Activated CD4-positive, alpha-beta T cell treated with anti-CD3 and anti-CD28 coated beads, Interleukin-2, amount 50 U/mL, for 24 hours (primary cell): ENCODE measurements around the gene CCK.

ENCODE experiments used
- DNase-seq, 2 donors: peaks; one replicate each; pipeline ENCODE4 v3.0.0-alpha.2; 2020; ENCODE audit warnings: low read depth in 1 of 2, low spot score in 1 of 2

The CCK gene

DNA sequence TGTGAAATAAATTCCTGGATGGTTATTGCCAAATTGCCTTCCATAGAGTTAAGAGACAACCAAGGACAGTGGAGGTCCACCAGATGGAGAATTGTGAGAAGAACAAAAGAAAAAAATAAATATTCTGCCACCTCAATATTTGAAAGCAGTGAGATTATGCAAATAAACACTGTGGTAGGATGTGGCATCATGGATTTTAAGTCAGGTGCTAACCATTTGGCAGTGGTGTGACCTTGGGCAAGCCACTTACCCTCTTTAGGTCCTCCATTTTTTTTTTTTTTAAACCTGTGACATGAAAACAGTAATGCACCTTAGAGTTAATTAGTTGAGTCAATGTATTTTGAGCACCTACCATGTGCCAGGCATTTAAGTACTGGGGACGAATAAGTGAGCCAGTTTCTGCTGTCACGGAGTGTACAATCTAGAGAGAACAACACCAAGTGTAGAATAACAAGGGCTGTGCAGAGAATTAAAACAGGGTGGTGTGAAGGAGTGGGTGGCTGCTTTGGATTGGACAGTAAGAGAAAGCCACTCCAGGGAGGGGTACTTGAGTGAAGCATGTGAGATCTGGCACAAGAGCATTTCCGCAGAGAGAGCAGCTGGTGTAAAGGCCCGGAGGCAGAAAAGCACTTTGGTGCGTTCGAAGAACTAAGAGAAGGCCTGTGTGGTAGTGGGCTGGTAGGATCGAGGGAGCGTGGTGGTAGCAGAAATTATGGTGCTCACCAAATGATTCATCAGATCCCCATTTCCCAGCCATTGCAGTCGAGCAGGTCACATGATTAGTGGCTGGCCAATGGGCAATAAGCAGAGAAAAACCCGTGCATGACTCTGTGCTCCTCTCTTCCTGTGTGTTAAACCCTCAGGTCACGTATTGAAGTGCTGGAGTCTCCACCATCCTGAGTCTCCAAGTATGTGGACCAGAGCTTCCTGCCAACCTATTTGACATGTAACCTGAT, 39.2 kb downstream of the CCK start:
- DNase-seq = no peak

- no peak for DNase-seq
Observed at GRCh38 chr3:42225486-42226363, 40.3 kb downstream of the CCK start.

DNA sequence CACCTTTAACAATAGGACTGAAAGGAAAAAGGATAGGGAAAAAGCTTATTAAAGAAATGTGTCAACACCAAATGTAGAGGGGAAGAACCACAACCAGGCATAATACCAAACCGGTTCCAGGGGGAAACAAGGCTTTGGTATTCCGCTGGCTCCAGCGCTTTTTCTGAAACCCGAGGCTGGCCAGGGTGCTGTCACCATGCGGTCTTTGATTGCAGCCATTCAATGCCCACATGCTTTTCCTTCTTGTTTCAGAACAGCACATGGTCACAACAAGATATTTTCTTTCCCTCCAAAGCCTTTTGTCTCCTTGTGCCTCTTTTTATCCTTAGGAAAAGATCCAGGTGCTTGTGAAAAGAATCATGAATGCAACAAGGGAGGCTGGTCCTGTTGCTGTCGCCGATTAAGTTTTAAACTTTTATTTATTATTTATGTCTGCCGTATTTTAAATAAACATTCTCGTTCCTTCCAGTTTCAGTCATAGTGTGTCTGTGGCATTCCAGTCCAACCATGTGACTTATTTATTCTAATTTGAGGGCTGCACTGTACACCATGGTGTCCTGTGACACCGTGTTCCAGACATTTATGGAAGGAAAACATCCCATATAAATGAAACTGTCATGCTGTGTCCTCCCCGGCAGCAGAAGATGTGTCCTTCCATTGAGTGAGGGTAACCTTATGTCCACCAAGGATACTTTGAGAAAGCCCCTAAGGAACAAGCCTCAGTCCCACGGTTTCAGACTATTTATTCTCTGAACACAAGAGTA, 41.1 kb downstream of the CCK start:
- no peak for DNase-seq

DNA sequence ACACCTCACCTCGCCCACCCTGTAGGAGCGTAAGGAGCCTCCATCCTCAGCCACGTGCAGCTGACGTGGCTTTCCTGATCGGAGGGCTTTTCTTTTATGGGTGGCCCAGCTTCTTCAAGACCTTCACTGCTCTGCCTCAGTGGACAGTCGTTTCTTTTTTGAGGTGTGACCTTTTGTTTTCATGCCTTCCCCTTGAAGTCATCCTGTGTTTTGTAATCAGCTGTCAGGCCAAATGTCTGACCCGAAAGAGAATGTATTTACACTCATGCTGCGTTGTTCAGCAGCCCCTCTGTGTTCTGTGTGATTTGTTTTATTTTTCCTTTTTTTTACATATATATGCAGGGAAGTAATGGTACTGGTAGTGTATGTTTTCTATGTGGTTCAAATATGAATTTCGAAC, 41.8 kb downstream of the CCK start:
- no peak for DNase-seq

GRCh38 chr3:42222942-42223693, 42.9 kb downstream of the CCK start:
- no peak for DNase-seq

GRCh38 chr3:42220436-42221121, 45.4 kb downstream of the CCK start:
- DNase-seq = no peak

DNA sequence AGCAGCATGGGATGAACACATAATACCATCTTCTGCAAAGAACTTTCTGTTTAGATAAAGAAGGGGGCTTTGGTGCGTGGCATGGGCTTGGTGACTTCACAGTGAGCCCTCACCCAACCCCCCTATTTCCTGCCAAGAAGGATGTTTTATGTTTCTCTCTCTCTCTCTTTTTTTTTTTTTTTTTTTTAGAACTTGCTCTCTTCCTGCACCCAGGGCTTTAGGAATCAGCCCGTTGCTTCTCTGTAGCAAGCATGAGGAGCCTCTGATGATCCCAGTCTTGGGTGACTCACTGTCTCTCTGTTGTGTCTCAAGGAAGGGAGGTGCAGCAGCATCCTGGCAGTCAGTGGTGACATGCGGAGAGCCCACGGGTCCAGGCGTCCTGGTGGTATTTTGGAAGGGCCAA, 49.1 kb downstream of the CCK start:
- no peak for DNase-seq

DNA sequence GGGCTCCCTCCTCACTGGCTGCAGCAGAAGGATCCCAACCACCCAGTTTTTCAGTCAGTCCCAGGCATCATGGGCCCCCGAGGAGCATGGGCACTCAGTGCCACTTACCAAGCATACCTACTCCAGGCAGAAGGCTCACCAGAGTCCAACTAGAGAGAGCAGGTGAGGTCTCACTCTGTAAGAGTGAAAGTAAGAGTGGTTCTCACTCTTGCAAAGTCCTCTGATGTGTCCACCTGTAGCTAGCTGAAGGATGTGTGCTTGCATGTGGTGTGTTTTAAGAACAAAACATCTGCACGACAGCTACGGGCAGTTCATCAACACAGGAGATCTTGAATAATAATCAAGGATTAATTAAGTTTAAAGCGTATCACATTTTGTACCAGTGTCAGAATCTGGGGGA, 49.7 kb downstream of the CCK start:
- no peak for DNase-seq

- no peak for DNase-seq
Observed at GRCh38 chr3:42214565-42215283, 51.3 kb downstream of the CCK start.

- DNase-seq = no peak
Observed at GRCh38 chr3:42214064-42214463, 51.9 kb downstream of the CCK start.

DNA sequence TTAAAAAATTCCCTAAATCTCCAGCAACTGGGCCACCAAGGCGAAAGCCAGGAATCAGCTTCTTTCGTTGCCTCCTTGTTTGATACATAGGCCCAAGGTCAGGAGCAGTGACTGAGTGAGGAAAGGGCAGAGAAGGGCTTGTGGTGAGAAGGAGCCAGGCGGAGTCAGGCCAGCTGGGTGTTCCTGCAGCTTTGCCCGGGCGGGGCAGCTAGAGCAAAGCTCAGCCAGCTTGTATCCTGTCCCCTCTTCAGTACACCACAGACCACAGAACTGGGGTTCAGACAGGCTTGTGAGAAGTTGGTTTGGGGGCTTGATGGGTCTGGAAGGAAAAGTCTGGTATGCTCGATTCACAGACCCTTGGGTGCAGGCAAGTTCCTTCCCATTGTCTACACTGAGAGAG, 52.6 kb downstream of the CCK start:
- DNase-seq = no peak

DNA sequence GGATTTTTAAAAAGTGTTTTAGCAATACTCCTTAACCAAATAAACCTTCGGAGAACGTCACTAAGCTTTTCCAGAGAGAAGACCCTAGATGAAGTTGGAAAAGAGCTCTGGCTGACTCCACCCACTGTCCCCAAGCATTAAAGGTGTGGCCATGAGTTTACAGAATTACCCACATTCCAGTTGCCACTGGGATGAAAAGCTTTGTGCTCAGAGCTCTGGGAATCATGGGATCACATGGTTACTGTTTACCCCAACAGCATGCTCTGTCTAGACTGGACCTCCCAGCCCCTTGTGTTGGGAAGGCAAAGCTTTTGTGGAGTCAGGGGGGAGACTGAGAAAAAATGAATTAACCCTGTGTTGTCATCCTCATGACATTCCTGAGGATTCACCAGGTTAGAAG, 55.3 kb downstream of the CCK start:
- DNase-seq = no peak

DNA sequence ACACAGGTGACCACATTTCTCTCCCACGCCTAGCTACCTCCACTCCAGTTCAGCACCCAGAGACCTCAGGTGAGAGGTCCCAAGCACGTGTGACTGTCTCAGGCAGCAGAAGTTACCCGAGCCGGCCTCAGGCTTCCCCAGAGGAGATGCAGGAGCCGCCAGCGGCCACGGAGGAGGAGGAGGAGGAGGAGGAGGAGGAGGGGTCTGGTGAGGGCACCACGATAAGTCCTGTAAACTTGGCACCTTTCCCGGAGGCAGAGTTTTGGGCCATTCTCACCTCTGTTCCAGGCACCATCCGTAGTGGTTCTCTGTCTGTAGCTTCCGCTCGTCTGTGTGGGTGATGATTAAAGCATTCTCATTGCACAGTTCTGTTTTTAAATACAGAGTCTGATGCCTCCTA, 56.1 kb downstream of the CCK start:
- DNase-seq = no peak
